ENCODE data around the gene FFAR1. TPM values are rescaled to one million over a fixed set of nuclear protein-coding genes. Genes with fewer than 3 reads are reported as not detected.
"Not testable (repeated sequence)": the region's sequence is repeated elsewhere in the genome, so short reads cannot be mapped to it uniquely, and the experiment has no call there.

FFAR1 gene
- polyA plus RNA-seq, 1 donor (not counting 4 experiments of a cell fraction or from before 2014, with no cell fraction given) = not detected

GRCh38 chr19:35355791-35356460 lies 8.2 kb downstream of the FFAR1 start:
- H3K27me3 ChIP-seq (ENCODE audit: control insufficient read depth, extremely low read depth, insufficient read depth, low read length) = peaks cover 10% of the 10 kb centered on the region
- H3K4me1 ChIP-seq (ENCODE audit: control insufficient read depth, extremely low read depth, insufficient read depth, low read length) = no peaks in the 10 kb centered on the region
- DNase-seq (ENCODE audit: low read depth, low spot score) (no peak), FAIRE-seq (no peak)
- no peak overlapping the region for H3K9ac ChIP-seq (ENCODE audit: control insufficient read depth, extremely low read depth, insufficient read depth, low read length)
- H3K36me3 ChIP-seq (ENCODE audit: control insufficient read depth in 2 of 2, extremely low read depth in 1 of 2, insufficient read depth in 2 of 2, low read length in 2 of 2) = no peaks in the 10 kb centered on the region
- no peak overlapping the region for H2AFZ ChIP-seq (ENCODE audit: control insufficient read depth, low read length)
- H3K27ac ChIP-seq (ENCODE audit: control insufficient read depth, insufficient read depth, low read length) = no peak overlapping the region
- no peak overlapping the region for H3K4me3 ChIP-seq (ENCODE audit: control insufficient read depth in 2 of 3, extremely low read depth in 1 of 3, insufficient read depth in 2 of 3, low read depth in 1 of 3, low read length in 3 of 3)
- no peaks in the 10 kb centered on the region for H3K9me1 ChIP-seq (ENCODE audit: control insufficient read depth, extremely low read depth, insufficient read depth, low read length)
- no peaks in the 10 kb centered on the region for H3K9me3 ChIP-seq (ENCODE audit: control insufficient read depth, low read depth, low read length)
- no peak overlapping the region for H3K4me2 ChIP-seq (ENCODE audit: control insufficient read depth, extremely low read depth, insufficient read depth, low read depth, low read length)
- no peaks in the 10 kb centered on the region for H3K79me2 ChIP-seq (ENCODE audit: control insufficient read depth, insufficient read depth, low read length)
- dilution Hi-C loops (cut with MboI; ENCODE audit: extremely low pct_ligation_motif_present, low sequenced_read_pairs) = no loop called here
- TF ChIP-seq, protein P1, sequence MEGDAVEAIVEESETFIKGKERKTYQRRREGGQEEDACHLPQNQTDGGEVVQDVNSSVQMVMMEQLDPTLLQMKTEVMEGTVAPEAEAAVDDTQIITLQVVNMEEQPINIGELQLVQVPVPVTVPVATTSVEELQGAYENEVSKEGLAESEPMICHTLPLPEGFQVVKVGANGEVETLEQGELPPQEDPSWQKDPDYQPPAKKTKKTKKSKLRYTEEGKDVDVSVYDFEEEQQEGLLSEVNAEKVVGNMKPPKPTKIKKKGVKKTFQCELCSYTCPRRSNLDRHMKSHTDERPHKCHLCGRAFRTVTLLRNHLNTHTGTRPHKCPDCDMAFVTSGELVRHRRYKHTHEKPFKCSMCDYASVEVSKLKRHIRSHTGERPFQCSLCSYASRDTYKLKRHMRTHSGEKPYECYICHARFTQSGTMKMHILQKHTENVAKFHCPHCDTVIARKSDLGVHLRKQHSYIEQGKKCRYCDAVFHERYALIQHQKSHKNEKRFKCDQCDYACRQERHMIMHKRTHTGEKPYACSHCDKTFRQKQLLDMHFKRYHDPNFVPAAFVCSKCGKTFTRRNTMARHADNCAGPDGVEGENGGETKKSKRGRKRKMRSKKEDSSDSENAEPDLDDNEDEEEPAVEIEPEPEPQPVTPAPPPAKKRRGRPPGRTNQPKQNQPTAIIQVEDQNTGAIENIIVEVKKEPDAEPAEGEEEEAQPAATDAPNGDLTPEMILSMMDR (optimal IDR thresholded peaks at IDR 0.05 in 1 of 3, IDR thresholded peaks at IDR 0.05 in 1 of 3, conservative IDR thresholded peaks at IDR 0.05 in 1 of 3; ENCODE audit: extremely low read depth in 1 of 3, insufficient read depth in 2 of 3, low read length in 3 of 3) = no peak
- no peak for TF ChIP-seq EZH2 (IDR thresholded peaks at IDR 0.05; ENCODE audit: low read length)
- no peaks in the 10 kb centered on the region for H4K20me1 ChIP-seq (ENCODE audit: control insufficient read depth, extremely low read depth, insufficient read depth, low read length)

DNA sequence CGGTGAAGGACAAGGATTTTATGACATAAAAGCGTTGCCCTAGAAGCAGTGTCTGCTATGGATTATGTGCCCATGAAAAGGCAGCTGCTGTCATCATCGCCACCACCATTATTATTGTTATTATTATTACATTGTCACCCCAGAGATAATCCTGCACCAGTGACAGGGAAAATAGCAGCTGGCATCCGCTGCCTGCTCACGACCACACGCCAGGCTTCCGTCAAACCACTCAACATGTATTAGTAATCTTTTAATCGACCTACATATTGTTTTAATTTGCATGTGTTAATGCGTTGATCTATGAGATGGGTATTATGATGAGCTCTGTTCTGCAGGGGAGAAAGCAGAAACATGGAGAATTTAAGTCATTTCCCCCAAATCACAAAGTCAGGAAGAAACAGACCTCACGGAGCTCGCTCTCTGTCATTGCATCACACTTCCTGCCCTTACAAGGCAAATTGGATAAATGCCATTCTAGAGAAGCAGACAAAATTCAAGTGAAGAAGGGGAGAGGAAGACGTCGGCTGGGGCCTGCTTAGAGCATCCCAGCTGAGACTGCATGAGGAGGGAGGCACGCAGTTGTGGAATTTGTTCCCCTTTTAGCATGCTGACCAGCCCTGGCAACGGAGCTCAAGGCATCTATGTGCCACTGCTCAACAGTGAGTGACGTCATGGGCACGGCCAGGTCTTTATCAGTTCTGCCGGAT lies 10.3 kb downstream of the FFAR1 start, which contains the start of gene FFAR3:
TSS of gene FFAR3 (plus strand) at position 594 of the 707 bp plus-strand sequence. CDS start 431 bp downstream, outside the sequence.
- Histone ChIP-seq H3K36me3 (ENCODE audit: control insufficient read depth in 2 of 2, extremely low read depth in 1 of 2, insufficient read depth in 2 of 2, low read length in 2 of 2) (no peaks in the 10 kb centered on the region), H3K4me2 (ENCODE audit: control insufficient read depth, extremely low read depth, insufficient read depth, low read depth, low read length) (no peak within 1 kb of the TSS), H2AFZ (ENCODE audit: control insufficient read depth, low read length) (no peak within 1 kb of the TSS), H3K9me1 (ENCODE audit: control insufficient read depth, extremely low read depth, insufficient read depth, low read length) (no peaks in the 10 kb centered on the region), H4K20me1 (ENCODE audit: control insufficient read depth, extremely low read depth, insufficient read depth, low read length) (no peaks in the 10 kb centered on the region), H3K79me2 (ENCODE audit: control insufficient read depth, insufficient read depth, low read length) (no peaks in the 10 kb centered on the region), H3K4me1 (ENCODE audit: control insufficient read depth, extremely low read depth, insufficient read depth, low read length) (no peaks in the 10 kb centered on the region), H3K9ac (ENCODE audit: control insufficient read depth, extremely low read depth, insufficient read depth, low read length) (no peak within 1 kb of the TSS), H3K27me3 (ENCODE audit: control insufficient read depth, extremely low read depth, insufficient read depth, low read length) (peaks cover 10% of the 10 kb centered on the region), H3K9me3 (ENCODE audit: control insufficient read depth, low read depth, low read length) (no peaks in the 10 kb centered on the region), H3K4me3 (ENCODE audit: control insufficient read depth in 2 of 3, extremely low read depth in 1 of 3, insufficient read depth in 2 of 3, low read depth in 1 of 3, low read length in 3 of 3) (no peak within 1 kb of the TSS), H3K27ac (ENCODE audit: control insufficient read depth, insufficient read depth, low read length) (no peak within 1 kb of the TSS)
- no peak for TF ChIP-seq EZH2 (IDR thresholded peaks at IDR 0.05; ENCODE audit: low read length)
- TF ChIP-seq, protein P1 (optimal IDR thresholded peaks at IDR 0.05 in 1 of 3, IDR thresholded peaks at IDR 0.05 in 1 of 3, conservative IDR thresholded peaks at IDR 0.05 in 1 of 3; ENCODE audit: extremely low read depth in 1 of 3, insufficient read depth in 2 of 3, low read length in 3 of 3) = no peak
- dilution Hi-C loops (cut with MboI; ENCODE audit: extremely low pct_ligation_motif_present, low sequenced_read_pairs) = no loop called here
- DNase-seq (ENCODE audit: low read depth, low spot score) = no peak
- FAIRE-seq = no peak

- H3K9me1 ChIP-seq (ENCODE audit: control insufficient read depth, extremely low read depth, insufficient read depth, low read length); H3K4me3 ChIP-seq (ENCODE audit: control insufficient read depth in 2 of 3, extremely low read depth in 1 of 3, insufficient read depth in 2 of 3, low read depth in 1 of 3, low read length in 3 of 3); H3K36me3 ChIP-seq (ENCODE audit: control insufficient read depth in 2 of 2, extremely low read depth in 1 of 2, insufficient read depth in 2 of 2, low read length in 2 of 2); H3K9ac ChIP-seq (ENCODE audit: control insufficient read depth, extremely low read depth, insufficient read depth, low read length); H3K27me3 ChIP-seq (ENCODE audit: control insufficient read depth, extremely low read depth, insufficient read depth, low read length); H3K4me2 ChIP-seq (ENCODE audit: control insufficient read depth, extremely low read depth, insufficient read depth, low read depth, low read length); H3K4me1 ChIP-seq (ENCODE audit: control insufficient read depth, extremely low read depth, insufficient read depth, low read length); H3K9me3 ChIP-seq (ENCODE audit: control insufficient read depth, low read depth, low read length); H3K79me2 ChIP-seq (ENCODE audit: control insufficient read depth, insufficient read depth, low read length); H2AFZ ChIP-seq (ENCODE audit: control insufficient read depth, low read length); DNase-seq (ENCODE audit: low read depth, low spot score); H3K27ac ChIP-seq (ENCODE audit: control insufficient read depth, insufficient read depth, low read length); dilution Hi-C loops (cut with MboI; ENCODE audit: extremely low pct_ligation_motif_present, low sequenced_read_pairs); FAIRE-seq; H4K20me1 ChIP-seq (ENCODE audit: control insufficient read depth, extremely low read depth, insufficient read depth, low read length): not testable (repeated sequence)
Measured at GRCh38 chr19:35358834-35359233, 11.1 kb downstream of the FFAR1 start.

All from keratinocyte (primary cell).